B cell (primary cell): ENCODE data around the gene HIP1.

Experiments
- CTCF ChIP-seq: fragments of 200-600 bp; IDR thresholded peaks from one replicate; pipeline ENCODE4 v1.8.0; 2022; ENCODE audit warnings: antibody characterized with exemption, mild to moderate bottlenecking
- EZH2 ChIP-seq: IDR thresholded peaks from 2 replicates; pipeline ENCODE4 v1.6.1; 2012; ENCODE audit warnings: borderline replicate concordance, low read depth, mild to moderate bottlenecking, moderate library complexity, low read length; ENCODE audit not compliant: insufficient read depth, poor library complexity, severe bottlenecking

DNA sequence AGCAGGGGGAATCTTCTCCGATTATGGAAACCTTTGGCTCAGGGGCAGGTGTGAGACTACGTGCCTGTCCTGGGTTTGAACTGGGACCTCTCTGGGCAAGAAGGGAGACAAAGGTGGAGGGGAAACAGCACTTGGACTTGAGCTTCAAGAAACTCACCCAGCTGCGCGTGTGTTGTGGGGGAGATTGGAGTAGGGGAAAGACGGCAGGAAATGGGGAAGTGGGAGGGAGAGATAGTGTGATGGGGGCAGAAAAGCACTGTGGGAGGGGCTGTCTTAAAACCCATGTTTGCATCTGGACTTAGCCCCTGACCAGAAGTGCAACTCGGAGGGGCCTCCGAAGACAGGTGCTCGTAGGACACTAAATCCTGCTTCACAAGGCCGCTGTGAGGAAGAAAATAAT lies 107.0 kb downstream of the HIP1 start:
- TF ChIP-seq CTCF: no peak
- no peak for TF ChIP-seq EZH2
